ENCODE data around the gene GRIA1. TPM values are rescaled to one million over a fixed set of nuclear protein-coding genes. Genes with fewer than 3 reads are reported as not detected.

The GRIA1 gene
- total and polyA plus RNA-seq, 2 of the 4 experiments (the other 2 are of a cell fraction) = 0.48 to 1.3 TPM

- no CpG with 5 or more reads among the region's 3 CpGs for WGBS, 2 experiments (ENCODE audit: extremely low coverage in 2 of 2, insufficient read length in 1 of 2)
- no peak overlapping the region for H2AFZ ChIP-seq (replicated peaks; ENCODE audit: low read length, poor library complexity)
- H3K27ac ChIP-seq (ENCODE audit: insufficient read depth, low read length) = no peak overlapping the region
- H3K4ac ChIP-seq (ENCODE audit: low read depth, low read length) = no peak overlapping the region
- no peak overlapping the region for H2BK120ac ChIP-seq (ENCODE audit: low read depth, low read length)
- no peak overlapping the region for H4K5ac ChIP-seq (ENCODE audit: low read depth, low read length)
- ATAC-seq (ENCODE audit: low read depth) = no peak
- in situ Hi-C loops (cut with MboI; ENCODE audit: low sequenced_read_pairs) (no loop called here), dilution Hi-C loops (cut with HindIII; ENCODE audit: low sequenced_read_pairs, unreplicated experiment) (no loop called here), intact Hi-C loops (cut with micrococcal nuclease) (no loop called here)
- H3K4me3 ChIP-seq (ENCODE audit: insufficient read depth, low read depth, low read length) = no peak overlapping the region
- no peaks in the 10 kb centered on the region for H3K27me3 ChIP-seq (ENCODE audit: control insufficient read depth, insufficient read depth, low read length)
- H3K56ac ChIP-seq (ENCODE audit: extremely low read depth, insufficient read depth, low read length) = no peak overlapping the region
- 0 out of 2 replicates have a peak, but pooled peaks cover 1% of the 10 kb centered on the region for H3K4me1 ChIP-seq (ENCODE audit: control insufficient read depth, insufficient read depth, low read length)
- H2BK15ac ChIP-seq (ENCODE audit: low read depth, low read length) = no peak overlapping the region
- H3K9me3 ChIP-seq (ENCODE audit: control insufficient read depth, insufficient read depth, low read length) = no peaks in the 10 kb centered on the region
- POLR2A ChIA-PET (ENCODE audit: unreplicated experiment) = no interaction called here
- no peak overlapping the region for H4K8ac ChIP-seq (ENCODE audit: low read depth in 2 of 2, low read length in 2 of 2)
- no TSS peak for BruUV-seq (replicated peaks)
- no peak overlapping the region for H2BK5ac ChIP-seq (ENCODE audit: low read depth, low read length, poor library complexity, severe bottlenecking)
- no peak overlapping the region for H4K91ac ChIP-seq (ENCODE audit: insufficient read depth, low read depth, low read length)
- no peaks in the 10 kb centered on the region for H3K9me1 ChIP-seq (ENCODE audit: insufficient read depth, low read length)
- no peak overlapping the region for H3K18ac ChIP-seq (ENCODE audit: low read depth, low read length)
- H2AK5ac ChIP-seq (ENCODE audit: low read depth, low read length) = no peak overlapping the region
- H3K9ac ChIP-seq (ENCODE audit: low read depth, low read length) = no peak overlapping the region
- DNase-seq = peak; percentile 9
- no peak overlapping the region for H3K23ac ChIP-seq (ENCODE audit: low read depth, low read length)
- no peak overlapping the region for H3K14ac ChIP-seq (replicated peaks; ENCODE audit: low read depth, low read length)
- no peak overlapping the region for H2AK9ac ChIP-seq (replicated peaks; ENCODE audit: low read depth, low read length, poor library complexity)
- no peak for TF ChIP-seq POLR2A (IDR thresholded peaks at IDR 0.05; ENCODE audit: low read depth, low read length)
- TF ChIP-seq FOS (IDR thresholded peaks at IDR 0.05; ENCODE audit: low read depth, low read length) = no peak
- no peak for TF ChIP-seq NFE2L2 (IDR thresholded peaks at IDR 0.05; ENCODE audit: low read depth, low read length)
- TF ChIP-seq USF2 (IDR thresholded peaks at IDR 0.05; ENCODE audit: low read depth, low read length) = no peak
- TF ChIP-seq BHLHE40 (IDR thresholded peaks at IDR 0.05; ENCODE audit: low read depth, low read length) = no peak
- TF ChIP-seq SMC3 (IDR thresholded peaks at IDR 0.05; ENCODE audit: low read depth, low read length) = no peak
- no peak for TF ChIP-seq MAZ (IDR thresholded peaks at IDR 0.05; ENCODE audit: borderline replicate concordance, low read depth, low read length)
- no peak for TF ChIP-seq RAD21 (IDR thresholded peaks at IDR 0.05; ENCODE audit: low read length)
- TF ChIP-seq MXI1 (IDR thresholded peaks at IDR 0.05; ENCODE audit: borderline replicate concordance, low read depth, low read length) = no peak
- TF ChIP-seq MAFK (IDR thresholded peaks at IDR 0.05; ENCODE audit: low read depth, low read length) = no peak
- H3K4me2 ChIP-seq (ENCODE audit: low read depth, low read length) = no peak overlapping the region
- H2BK20ac ChIP-seq (ENCODE audit: low read depth, low read length) = no peak overlapping the region
- CTCF ChIA-PET = no interaction called here
- no peaks in the 10 kb centered on the region for H3K79me1 ChIP-seq (ENCODE audit: low read depth in 1 of 2, low read length in 2 of 2)
- no peaks in the 10 kb centered on the region for H4K20me1 ChIP-seq (ENCODE audit: insufficient read depth, low read length)
- no peaks in the 10 kb centered on the region for H3K36me3 ChIP-seq (ENCODE audit: control insufficient read depth, insufficient read depth, low read length)
Measured at GRCh38 chr5:153655201-153655510, 164.7 kb downstream of the GRIA1 start.
